HEK293 (cell line): ENCODE measurements around the gene SAPCD1.
A peak's percentile ranks its signal among the peaks of the same experiment; 100 is the strongest.

Source experiments
- EGR2 ChIP-seq: fragments of 450-650 bp; formaldehyde crosslinking; IDR thresholded peaks from 2 replicates; pipeline ENCODE4 v1.5.1; 2016; ENCODE audit warnings: low read depth, missing biosample characterization, missing genetic modification characterization
- GLI2 ChIP-seq: fragments of 450-650 bp; formaldehyde crosslinking; IDR thresholded peaks from 2 replicates; pipeline ENCODE4; 2017; ENCODE audit warnings: missing biosample characterization, missing genetic modification characterization, low read depth, borderline replicate concordance
- HOXC10 ChIP-seq: sonication (generic); formaldehyde crosslinking; IDR thresholded peaks from 2 replicates; pipeline ENCODE4 v1.8.1; 2023; ENCODE audit warnings: mild to moderate bottlenecking, missing genetic modification reagents
- MYNN ChIP-seq: fragments of 450-650 bp; formaldehyde crosslinking; IDR thresholded peaks from 2 replicates; pipeline ENCODE4 v1.5.1; 2016; ENCODE audit warnings: missing biosample characterization, missing genetic modification characterization, borderline replicate concordance
- ZEB2 ChIP-seq: fragments of 450-650 bp; formaldehyde crosslinking; IDR thresholded peaks from 2 replicates; pipeline ENCODE4 v1.5.1; 2016; ENCODE audit warnings: missing biosample characterization, missing genetic modification characterization
- ZNF132 ChIP-seq: fragments of 450-650 bp; formaldehyde crosslinking; IDR thresholded peaks from 2 replicates; pipeline ENCODE4 v1.5.1; 2017; ENCODE audit warnings: missing biosample characterization, missing genetic modification characterization, borderline replicate concordance
- ZNF2 ChIP-seq: fragments of 450-650 bp; formaldehyde crosslinking; IDR thresholded peaks from 2 replicates; pipeline ENCODE4 v1.5.1; 2016; ENCODE audit warnings: missing biosample characterization, missing genetic modification characterization
- ZNF202 ChIP-seq: fragments of 450-650 bp; formaldehyde crosslinking; IDR thresholded peaks from 2 replicates; pipeline ENCODE4 v1.5.1; 2016; ENCODE audit warnings: missing biosample characterization, missing genetic modification characterization, borderline replicate concordance
- ZNF24 ChIP-seq: fragments of 450-650 bp; formaldehyde crosslinking; IDR thresholded peaks from 2 replicates; pipeline ENCODE4 v1.5.1; 2016; ENCODE audit warnings: missing biosample characterization, missing genetic modification characterization
- ZNF292 ChIP-seq: fragments of 450-650 bp; formaldehyde crosslinking; IDR thresholded peaks from 2 replicates; pipeline ENCODE4 v1.5.1; 2016; ENCODE audit warnings: low read depth, missing biosample characterization, missing genetic modification characterization, borderline replicate concordance
- ZNF341 ChIP-seq: fragments of 450-650 bp; formaldehyde crosslinking; IDR thresholded peaks from 2 replicates; pipeline ENCODE4; 2016; ENCODE audit warnings: low read depth, missing biosample characterization, missing genetic modification characterization
- ZNF433 ChIP-seq: fragments of 450-650 bp; formaldehyde crosslinking; IDR thresholded peaks from 2 replicates; pipeline ENCODE4 v1.5.1; 2016; ENCODE audit warnings: missing biosample characterization, missing genetic modification characterization, low read depth
- ZNF544 ChIP-seq: fragments of 450-650 bp; formaldehyde crosslinking; IDR thresholded peaks from 2 replicates; pipeline ENCODE4 v1.5.0; 2017; ENCODE audit warnings: missing biosample characterization, missing genetic modification characterization
- ZNF558 ChIP-seq: fragments of 450-650 bp; formaldehyde crosslinking; IDR thresholded peaks from 2 replicates; pipeline ENCODE4 v1.5.1; 2016; ENCODE audit warnings: missing biosample characterization, missing genetic modification characterization
- ZNF600 ChIP-seq: fragments of 450-650 bp; formaldehyde crosslinking; IDR thresholded peaks from 2 replicates; pipeline ENCODE4 v1.5.1; 2016; ENCODE audit warnings: missing biosample characterization, missing genetic modification characterization
- ZNF626 ChIP-seq: fragments of 450-650 bp; sonication (Bioruptor Pico); formaldehyde crosslinking; IDR thresholded peaks from 2 replicates; pipeline ENCODE4 v1.5.1; 2018; ENCODE audit warnings: missing biosample characterization, missing genetic modification characterization, inconsistent platforms
- ZNF677 ChIP-seq: fragments of 450-650 bp; IDR thresholded peaks from 2 replicates; pipeline ENCODE4 v1.5.0; 2018; ENCODE audit warnings: missing biosample characterization, mild to moderate bottlenecking, missing genetic modification characterization, moderate library complexity
- ZNF768 ChIP-seq: fragments of 450-650 bp; formaldehyde crosslinking; IDR thresholded peaks from 2 replicates; pipeline ENCODE4 v1.5.1; 2018; ENCODE audit warnings: missing biosample characterization, mild to moderate bottlenecking, missing genetic modification characterization
- ZNF791 ChIP-seq: fragments of 450-650 bp; formaldehyde crosslinking; IDR thresholded peaks from 2 replicates; pipeline ENCODE4 v1.5.1; 2016; ENCODE audit warnings: missing biosample characterization, missing genetic modification characterization
- ZNF837 ChIP-seq: fragments of 450-650 bp; formaldehyde crosslinking; IDR thresholded peaks from 2 replicates; pipeline ENCODE4 v1.5.1; 2016; ENCODE audit warnings: missing biosample characterization, missing genetic modification characterization
- TF ChIP-seq, protein P1 (sequence below): fragments of 450-650 bp; formaldehyde crosslinking; IDR thresholded peaks from 2 replicates; pipeline ENCODE4 v1.5.1; 2016; ENCODE audit warnings: missing biosample characterization, missing genetic modification characterization
- TF ChIP-seq, protein P2 (sequence below): fragments of 450-650 bp; formaldehyde crosslinking; IDR thresholded peaks from 2 replicates; pipeline ENCODE4 v1.5.1; 2016; ENCODE audit warnings: missing biosample characterization, missing genetic modification characterization
- TF ChIP-seq, protein P3 (sequence below): fragments of 450-650 bp; formaldehyde crosslinking; IDR thresholded peaks from 2 replicates; pipeline ENCODE4 v1.5.1; 2016; ENCODE audit warnings: missing biosample characterization, missing genetic modification characterization
- TF ChIP-seq, protein P4 (sequence below): fragments of 450-650 bp; formaldehyde crosslinking; IDR thresholded peaks from 2 replicates; pipeline ENCODE4 v1.5.1; 2016; ENCODE audit warnings: missing biosample characterization, missing genetic modification characterization
- TF ChIP-seq, protein P5 (sequence below): sonication (generic); formaldehyde crosslinking; IDR thresholded peaks from 2 replicates; pipeline ENCODE4 v1.8.1; 2022; ENCODE audit warnings: mild to moderate bottlenecking, moderate library complexity, missing genetic modification reagents
- TF ChIP-seq, protein P6 (sequence below): fragments of 450-650 bp; formaldehyde crosslinking; IDR thresholded peaks from 2 replicates; pipeline ENCODE4 v1.5.1; 2016; ENCODE audit warnings: missing biosample characterization, missing genetic modification characterization
- TF ChIP-seq, protein P7 (sequence below): fragments of 450-650 bp; formaldehyde crosslinking; IDR thresholded peaks from 2 replicates; pipeline ENCODE4 v1.5.1; 2016; ENCODE audit warnings: missing biosample characterization, missing genetic modification characterization

SAPCD1 gene

DNA sequence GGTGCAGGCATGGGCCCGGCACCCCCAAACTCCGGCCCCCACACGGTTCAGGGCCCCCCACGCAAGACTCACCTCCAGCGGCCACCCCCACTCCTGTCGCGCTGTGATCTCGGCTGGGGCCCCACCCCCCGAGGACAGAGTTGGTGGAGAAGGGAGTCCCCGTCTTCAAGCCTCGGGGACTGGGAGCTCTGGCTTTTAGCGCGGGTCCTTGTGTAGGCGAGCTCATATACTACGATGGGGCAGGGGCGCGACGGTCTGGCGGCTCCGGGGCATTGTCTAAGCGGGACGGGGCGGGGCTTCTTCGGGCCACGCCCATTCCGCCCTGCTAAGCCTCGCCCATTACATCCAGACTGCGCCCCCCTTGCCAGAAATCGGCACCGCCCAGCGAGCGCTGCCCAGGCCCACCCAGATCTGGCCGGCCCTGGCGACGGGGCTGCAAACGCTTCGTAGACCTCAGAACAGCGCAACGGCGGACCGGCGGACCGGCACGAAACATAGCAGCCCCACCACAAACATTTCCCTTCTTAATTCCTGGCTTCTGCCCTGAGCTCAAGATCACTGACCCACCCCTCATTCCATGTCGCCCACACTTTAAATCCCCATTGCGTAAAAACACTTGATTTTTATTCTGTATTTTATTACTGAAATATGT, 32.4 kb upstream of the SAPCD1 start (continued):
- TF ChIP-seq, protein P1, sequence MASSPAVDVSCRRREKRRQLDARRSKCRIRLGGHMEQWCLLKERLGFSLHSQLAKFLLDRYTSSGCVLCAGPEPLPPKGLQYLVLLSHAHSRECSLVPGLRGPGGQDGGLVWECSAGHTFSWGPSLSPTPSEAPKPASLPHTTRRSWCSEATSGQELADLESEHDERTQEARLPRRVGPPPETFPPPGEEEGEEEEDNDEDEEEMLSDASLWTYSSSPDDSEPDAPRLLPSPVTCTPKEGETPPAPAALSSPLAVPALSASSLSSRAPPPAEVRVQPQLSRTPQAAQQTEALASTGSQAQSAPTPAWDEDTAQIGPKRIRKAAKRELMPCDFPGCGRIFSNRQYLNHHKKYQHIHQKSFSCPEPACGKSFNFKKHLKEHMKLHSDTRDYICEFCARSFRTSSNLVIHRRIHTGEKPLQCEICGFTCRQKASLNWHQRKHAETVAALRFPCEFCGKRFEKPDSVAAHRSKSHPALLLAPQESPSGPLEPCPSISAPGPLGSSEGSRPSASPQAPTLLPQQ (tag by site-specific recombination), result peak; percentile 89
- no peak for TF ChIP-seq ZNF132 (tag by site-specific recombination)
- no peak for TF ChIP-seq ZNF544 (tag by site-specific recombination)
- no peak for TF ChIP-seq HOXC10 (CRISPR knock-in tag)
- TF ChIP-seq ZNF558 (tag by site-specific recombination), result no peak
- no peak for TF ChIP-seq ZNF292 (tag by site-specific recombination)
- no peak for TF ChIP-seq ZNF791 (tag by site-specific recombination)
- peak; percentile 95 for TF ChIP-seq ZNF600 (tag by site-specific recombination)
- peak; percentile 48; the same call in 1 of the 2 replicates for TF ChIP-seq ZNF341 (tag by site-specific recombination)
- no peak for TF ChIP-seq ZNF768 (tag by site-specific recombination)
- TF ChIP-seq, protein P2, sequence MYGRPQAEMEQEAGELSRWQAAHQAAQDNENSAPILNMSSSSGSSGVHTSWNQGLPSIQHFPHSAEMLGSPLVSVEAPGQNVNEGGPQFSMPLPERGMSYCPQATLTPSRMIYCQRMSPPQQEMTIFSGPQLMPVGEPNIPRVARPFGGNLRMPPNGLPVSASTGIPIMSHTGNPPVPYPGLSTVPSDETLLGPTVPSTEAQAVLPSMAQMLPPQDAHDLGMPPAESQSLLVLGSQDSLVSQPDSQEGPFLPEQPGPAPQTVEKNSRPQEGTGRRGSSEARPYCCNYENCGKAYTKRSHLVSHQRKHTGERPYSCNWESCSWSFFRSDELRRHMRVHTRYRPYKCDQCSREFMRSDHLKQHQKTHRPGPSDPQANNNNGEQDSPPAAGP (tag by site-specific recombination), result 0 out of 2 replicates have a peak, but pooled peaks have one; percentile 50
- TF ChIP-seq, protein P3, sequence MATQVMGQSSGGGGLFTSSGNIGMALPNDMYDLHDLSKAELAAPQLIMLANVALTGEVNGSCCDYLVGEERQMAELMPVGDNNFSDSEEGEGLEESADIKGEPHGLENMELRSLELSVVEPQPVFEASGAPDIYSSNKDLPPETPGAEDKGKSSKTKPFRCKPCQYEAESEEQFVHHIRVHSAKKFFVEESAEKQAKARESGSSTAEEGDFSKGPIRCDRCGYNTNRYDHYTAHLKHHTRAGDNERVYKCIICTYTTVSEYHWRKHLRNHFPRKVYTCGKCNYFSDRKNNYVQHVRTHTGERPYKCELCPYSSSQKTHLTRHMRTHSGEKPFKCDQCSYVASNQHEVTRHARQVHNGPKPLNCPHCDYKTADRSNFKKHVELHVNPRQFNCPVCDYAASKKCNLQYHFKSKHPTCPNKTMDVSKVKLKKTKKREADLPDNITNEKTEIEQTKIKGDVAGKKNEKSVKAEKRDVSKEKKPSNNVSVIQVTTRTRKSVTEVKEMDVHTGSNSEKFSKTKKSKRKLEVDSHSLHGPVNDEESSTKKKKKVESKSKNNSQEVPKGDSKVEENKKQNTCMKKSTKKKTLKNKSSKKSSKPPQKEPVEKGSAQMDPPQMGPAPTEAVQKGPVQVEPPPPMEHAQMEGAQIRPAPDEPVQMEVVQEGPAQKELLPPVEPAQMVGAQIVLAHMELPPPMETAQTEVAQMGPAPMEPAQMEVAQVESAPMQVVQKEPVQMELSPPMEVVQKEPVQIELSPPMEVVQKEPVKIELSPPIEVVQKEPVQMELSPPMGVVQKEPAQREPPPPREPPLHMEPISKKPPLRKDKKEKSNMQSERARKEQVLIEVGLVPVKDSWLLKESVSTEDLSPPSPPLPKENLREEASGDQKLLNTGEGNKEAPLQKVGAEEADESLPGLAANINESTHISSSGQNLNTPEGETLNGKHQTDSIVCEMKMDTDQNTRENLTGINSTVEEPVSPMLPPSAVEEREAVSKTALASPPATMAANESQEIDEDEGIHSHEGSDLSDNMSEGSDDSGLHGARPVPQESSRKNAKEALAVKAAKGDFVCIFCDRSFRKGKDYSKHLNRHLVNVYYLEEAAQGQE (tag by site-specific recombination), result no peak
- peak; percentile 50; the same call in 1 of the 2 replicates for TF ChIP-seq ZEB2 (tag by site-specific recombination)
- TF ChIP-seq, protein P4, sequence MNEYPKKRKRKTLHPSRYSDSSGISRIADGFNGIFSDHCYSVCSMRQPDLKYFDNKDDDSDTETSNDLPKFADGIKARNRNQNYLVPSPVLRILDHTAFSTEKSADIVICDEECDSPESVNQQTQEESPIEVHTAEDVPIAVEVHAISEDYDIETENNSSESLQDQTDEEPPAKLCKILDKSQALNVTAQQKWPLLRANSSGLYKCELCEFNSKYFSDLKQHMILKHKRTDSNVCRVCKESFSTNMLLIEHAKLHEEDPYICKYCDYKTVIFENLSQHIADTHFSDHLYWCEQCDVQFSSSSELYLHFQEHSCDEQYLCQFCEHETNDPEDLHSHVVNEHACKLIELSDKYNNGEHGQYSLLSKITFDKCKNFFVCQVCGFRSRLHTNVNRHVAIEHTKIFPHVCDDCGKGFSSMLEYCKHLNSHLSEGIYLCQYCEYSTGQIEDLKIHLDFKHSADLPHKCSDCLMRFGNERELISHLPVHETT (tag by site-specific recombination), result no peak
- TF ChIP-seq ZNF837, result no peak
- peak; percentile 52; the same call in 1 of the 2 replicates for TF ChIP-seq MYNN (tag by site-specific recombination)
- TF ChIP-seq ZNF202 (tag by site-specific recombination), result no peak
- TF ChIP-seq ZNF24 (tag by site-specific recombination), result no peak
- no peak; the same call in 1 of the 2 replicates for TF ChIP-seq ZNF2 (tag by site-specific recombination)
- no peak for TF ChIP-seq ZNF433
- TF ChIP-seq GLI2 (tag by site-specific recombination), result no peak
- TF ChIP-seq, protein P5, sequence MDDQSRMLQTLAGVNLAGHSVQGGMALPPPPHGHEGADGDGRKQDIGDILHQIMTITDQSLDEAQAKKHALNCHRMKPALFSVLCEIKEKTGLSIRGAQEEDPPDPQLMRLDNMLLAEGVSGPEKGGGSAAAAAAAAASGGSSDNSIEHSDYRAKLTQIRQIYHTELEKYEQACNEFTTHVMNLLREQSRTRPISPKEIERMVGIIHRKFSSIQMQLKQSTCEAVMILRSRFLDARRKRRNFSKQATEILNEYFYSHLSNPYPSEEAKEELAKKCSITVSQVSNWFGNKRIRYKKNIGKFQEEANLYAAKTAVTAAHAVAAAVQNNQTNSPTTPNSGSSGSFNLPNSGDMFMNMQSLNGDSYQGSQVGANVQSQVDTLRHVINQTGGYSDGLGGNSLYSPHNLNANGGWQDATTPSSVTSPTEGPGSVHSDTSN (CRISPR knock-in tag), result no peak
- no peak for TF ChIP-seq ZNF677 (tag by site-specific recombination)
- TF ChIP-seq, protein P6, sequence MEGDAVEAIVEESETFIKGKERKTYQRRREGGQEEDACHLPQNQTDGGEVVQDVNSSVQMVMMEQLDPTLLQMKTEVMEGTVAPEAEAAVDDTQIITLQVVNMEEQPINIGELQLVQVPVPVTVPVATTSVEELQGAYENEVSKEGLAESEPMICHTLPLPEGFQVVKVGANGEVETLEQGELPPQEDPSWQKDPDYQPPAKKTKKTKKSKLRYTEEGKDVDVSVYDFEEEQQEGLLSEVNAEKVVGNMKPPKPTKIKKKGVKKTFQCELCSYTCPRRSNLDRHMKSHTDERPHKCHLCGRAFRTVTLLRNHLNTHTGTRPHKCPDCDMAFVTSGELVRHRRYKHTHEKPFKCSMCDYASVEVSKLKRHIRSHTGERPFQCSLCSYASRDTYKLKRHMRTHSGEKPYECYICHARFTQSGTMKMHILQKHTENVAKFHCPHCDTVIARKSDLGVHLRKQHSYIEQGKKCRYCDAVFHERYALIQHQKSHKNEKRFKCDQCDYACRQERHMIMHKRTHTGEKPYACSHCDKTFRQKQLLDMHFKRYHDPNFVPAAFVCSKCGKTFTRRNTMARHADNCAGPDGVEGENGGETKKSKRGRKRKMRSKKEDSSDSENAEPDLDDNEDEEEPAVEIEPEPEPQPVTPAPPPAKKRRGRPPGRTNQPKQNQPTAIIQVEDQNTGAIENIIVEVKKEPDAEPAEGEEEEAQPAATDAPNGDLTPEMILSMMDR (tag by site-specific recombination), result peak; percentile 72
- no peak for TF ChIP-seq ZNF626
- TF ChIP-seq, protein P7, sequence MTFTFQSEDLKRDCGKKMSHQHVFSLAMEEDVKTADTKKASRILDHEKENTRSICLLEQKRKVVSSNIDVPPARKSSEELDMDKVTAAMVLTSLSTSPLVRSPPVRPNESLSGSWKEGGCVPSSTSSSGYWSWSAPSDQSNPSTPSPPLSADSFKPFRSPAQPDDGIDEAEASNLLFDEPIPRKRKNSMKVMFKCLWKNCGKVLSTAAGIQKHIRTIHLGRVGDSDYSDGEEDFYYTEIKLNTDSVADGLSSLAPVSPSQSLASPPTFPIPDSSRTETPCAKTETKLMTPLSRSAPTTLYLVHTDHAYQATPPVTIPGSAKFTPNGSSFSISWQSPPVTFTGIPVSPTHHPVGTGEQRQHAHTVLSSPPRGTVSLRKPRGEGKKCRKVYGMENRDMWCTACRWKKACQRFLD (tag by site-specific recombination), result no peak
- peak; percentile 68; the same call in 1 of the 2 replicates for TF ChIP-seq EGR2 (tag by site-specific recombination)
